HFF-Myc (cell line): ENCODE measurements around the gene IGFBP2.

Source experiments
- DNase-seq: peaks from one replicate; pipeline ENCODE4 v3.0.0-alpha.2; 2011; ENCODE audit warnings: low read depth; ENCODE audit errors: extremely low read depth
- H3K4me3 ChIP-seq: replicated peaks from 2 replicates; pipeline ENCODE4 v1.5.1; 2011; ENCODE audit warnings: low read depth, mild to moderate bottlenecking, control low read depth, low read length
- TF ChIP-seq, protein P1 (sequence below): IDR thresholded peaks from 2 replicates; pipeline ENCODE4 v1.5.1; 2012; ENCODE audit warnings: mild to moderate bottlenecking, low read depth, low read length, control low read depth; ENCODE audit errors: missing control alignments

Gene IGFBP2

GRCh38 chr2:216615298-216616082, 17.7 kb upstream of the IGFBP2 start:
- no peak for DNase-seq
- TF ChIP-seq, protein P1, sequence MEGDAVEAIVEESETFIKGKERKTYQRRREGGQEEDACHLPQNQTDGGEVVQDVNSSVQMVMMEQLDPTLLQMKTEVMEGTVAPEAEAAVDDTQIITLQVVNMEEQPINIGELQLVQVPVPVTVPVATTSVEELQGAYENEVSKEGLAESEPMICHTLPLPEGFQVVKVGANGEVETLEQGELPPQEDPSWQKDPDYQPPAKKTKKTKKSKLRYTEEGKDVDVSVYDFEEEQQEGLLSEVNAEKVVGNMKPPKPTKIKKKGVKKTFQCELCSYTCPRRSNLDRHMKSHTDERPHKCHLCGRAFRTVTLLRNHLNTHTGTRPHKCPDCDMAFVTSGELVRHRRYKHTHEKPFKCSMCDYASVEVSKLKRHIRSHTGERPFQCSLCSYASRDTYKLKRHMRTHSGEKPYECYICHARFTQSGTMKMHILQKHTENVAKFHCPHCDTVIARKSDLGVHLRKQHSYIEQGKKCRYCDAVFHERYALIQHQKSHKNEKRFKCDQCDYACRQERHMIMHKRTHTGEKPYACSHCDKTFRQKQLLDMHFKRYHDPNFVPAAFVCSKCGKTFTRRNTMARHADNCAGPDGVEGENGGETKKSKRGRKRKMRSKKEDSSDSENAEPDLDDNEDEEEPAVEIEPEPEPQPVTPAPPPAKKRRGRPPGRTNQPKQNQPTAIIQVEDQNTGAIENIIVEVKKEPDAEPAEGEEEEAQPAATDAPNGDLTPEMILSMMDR = no peak
- no peak overlapping the region for H3K4me3 ChIP-seq

- H3K4me3 ChIP-seq = no peak overlapping the region
- TF ChIP-seq, protein P1 = no peak
- DNase-seq = no peak
Observed at GRCh38 chr2:216616083-216616678, 17.0 kb upstream of the IGFBP2 start.

GRCh38 chr2:216617159-216617815, 15.9 kb upstream of the IGFBP2 start:
- TF ChIP-seq, protein P1 = no peak
- no peak for DNase-seq
- H3K4me3 ChIP-seq = no peak overlapping the region

GRCh38 chr2:216618785-216619184, 14.4 kb upstream of the IGFBP2 start:
- no peak for DNase-seq
- TF ChIP-seq, protein P1 = no peak
- H3K4me3 ChIP-seq = no peak overlapping the region

GRCh38 chr2:216619411-216620393, 13.5 kb upstream of the IGFBP2 start:
- no peak overlapping the region for H3K4me3 ChIP-seq
- no peak for DNase-seq
- TF ChIP-seq, protein P1 = no peak

DNA sequence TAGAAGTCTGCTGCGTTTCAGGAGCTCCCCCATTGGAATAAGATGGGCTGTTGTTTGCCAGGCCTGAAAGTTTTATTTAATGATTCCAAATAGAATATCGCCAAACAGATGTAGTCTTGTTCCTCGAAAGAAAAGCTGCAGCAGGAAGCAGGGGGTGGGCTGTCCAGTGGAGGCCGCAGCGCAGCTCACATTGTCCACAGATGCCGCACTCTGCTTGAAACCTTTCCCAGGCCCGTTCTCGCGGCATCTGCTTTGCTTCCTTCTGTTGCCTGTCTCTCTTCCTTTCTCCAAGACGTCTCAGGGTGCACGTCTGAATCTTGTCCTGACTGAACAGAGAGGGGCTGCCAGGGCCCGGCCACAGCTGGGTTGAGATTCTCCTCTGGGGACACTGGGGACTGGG, 12.4 kb upstream of the IGFBP2 start:
- TF ChIP-seq, protein P1 = no peak
- no peak overlapping the region for H3K4me3 ChIP-seq
- DNase-seq = peak; percentile 67
